Stimulated activated CD8-positive, alpha-beta memory T cell treated with anti-CD3 and anti-CD28 coated beads, Interleukin-4, amount 100 ng/mL, for 48 hours (primary cell): Measurements from ENCODE around the gene PPM1H.

Experiments used
- DNase-seq: peaks from one replicate; pipeline ENCODE4 v3.0.0-alpha.2; 2020

PPM1H gene

GRCh38 chr12:62701492-62701891 lies 233.5 kb downstream of the PPM1H start:
- DNase-seq = no peak

- DNase-seq = no peak
These were observed 234.7 kb downstream of the PPM1H start for GRCh38 chr12:62700091-62700880.

DNA sequence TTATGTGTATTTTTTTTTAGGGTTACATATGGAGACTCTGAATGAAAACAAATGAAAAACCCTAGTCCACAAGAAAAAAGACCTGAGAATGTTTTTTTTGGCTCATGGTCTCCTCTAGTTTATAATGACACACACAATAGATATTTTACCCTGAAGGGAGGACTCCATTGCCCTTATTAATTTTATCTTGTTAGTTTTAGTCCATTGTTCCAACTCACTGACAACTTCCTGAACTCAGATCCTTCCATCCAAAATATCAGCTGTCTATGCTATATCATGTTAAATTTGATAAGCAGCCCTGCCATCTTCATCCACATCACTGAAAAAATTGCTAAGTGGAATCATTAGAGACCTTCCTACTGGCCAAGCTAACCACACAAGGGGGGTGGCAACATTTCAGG lies 236.2 kb downstream of the PPM1H start:
- DNase-seq = no peak

DNA sequence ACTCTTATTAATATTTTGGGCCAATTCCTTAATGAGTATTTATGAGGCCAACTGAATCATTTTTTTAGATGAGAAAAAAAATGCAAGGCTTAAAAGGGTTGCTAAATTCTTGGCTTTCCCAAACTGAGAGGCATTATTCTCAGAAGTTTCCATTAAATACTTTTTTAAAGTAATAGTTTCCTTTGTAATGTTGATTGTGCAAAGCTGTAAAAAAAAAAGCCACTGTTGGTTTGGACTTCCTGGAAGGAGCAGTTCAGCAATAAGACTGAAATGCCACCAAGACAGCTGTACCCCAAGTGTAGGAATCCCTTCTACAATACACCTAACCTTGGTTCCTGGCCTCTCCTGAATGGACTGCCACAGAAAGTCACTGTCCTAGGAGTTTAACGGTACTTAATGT lies 237.1 kb downstream of the PPM1H start:
- DNase-seq = no peak

DNA sequence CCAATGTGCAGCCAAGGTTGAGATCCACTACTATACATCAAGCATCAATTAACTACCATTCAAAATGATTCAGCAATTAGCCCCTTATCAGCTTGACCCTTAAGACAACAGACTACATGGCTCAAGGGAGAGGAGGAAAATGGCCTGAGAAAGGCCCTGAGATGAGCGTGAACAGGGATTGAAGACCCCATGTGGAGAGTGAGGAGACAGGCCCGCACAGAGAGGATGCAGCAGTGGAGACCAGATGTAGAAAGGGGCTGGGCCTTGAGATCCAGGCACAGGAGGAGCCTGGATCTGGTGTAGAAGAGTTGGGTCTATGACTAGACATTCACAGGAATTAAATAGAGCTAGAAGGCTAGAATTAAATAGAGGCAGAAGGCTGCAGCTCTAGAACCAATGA lies 239.3 kb downstream of the PPM1H start:
- no peak for DNase-seq

DNA sequence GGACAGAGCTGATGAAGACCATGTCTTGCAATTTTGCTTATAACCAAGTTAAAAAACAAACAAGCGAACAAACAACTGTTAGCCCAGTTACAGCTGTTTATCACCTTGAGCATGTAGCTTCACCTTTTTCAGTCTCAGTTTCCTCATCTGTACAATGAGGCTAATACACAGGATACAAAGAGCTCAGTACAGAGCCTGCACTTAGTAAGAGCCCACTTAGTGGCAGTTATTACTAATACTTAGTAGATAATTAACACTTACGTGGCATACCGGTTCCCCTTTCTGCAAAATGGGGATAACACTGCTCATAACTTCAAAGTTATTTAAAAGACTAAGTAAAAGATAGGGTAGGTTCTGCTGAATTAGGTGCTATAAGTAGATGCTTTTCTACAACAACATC lies 240.3 kb downstream of the PPM1H start:
- no peak for DNase-seq

DNA sequence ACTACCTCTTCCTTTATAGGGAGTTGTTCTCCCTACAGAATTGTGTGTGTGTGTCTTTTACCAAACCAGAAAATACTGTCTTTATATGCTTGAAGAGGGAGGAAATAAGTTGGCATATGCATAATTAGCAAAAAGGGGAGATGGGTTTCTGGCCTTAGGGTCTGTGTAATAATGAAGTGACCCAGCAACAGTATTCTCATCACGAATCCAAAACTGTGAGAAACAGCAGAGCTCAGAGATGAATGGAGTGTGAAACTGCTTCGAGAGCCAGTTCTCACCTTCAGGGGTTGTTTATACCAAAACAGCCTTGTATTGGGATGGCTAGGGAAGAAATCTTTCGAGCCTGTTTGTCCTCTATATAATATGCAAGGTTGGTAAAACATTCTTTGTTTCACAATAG lies 240.8 kb downstream of the PPM1H start:
- no peak for DNase-seq

DNA sequence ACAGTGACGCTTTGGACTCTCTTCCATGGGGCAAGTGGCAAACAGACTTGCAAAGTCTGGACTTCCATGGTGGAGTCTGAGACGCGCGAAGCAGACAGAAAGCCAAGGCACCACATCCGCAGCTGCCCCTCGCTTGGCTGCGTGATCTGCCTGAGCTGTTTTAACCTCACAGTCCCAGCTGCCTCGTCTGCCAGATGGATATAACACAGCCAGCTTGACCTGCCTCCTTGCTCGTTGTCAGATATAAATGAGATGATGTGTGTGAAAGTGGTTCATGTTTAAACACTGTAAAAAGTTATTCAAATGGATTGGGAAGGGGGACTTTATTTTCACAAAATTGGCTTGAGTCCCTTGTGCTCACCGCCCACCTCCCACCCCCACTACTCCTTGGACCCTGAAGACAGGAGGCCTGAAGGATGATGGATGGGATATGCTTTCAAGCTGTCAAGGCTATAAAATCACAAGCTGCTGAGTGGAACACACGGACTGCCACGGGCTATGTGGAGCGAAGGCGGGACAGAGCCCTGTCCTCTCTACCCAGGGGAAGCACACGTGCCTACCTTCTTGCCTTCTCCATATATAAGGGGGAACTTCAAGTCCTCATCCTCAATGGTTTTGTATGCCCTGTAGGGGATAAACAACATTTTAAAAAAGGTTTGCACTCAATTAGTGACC lies 241.4 kb downstream of the PPM1H start:
- no peak for DNase-seq

DNA sequence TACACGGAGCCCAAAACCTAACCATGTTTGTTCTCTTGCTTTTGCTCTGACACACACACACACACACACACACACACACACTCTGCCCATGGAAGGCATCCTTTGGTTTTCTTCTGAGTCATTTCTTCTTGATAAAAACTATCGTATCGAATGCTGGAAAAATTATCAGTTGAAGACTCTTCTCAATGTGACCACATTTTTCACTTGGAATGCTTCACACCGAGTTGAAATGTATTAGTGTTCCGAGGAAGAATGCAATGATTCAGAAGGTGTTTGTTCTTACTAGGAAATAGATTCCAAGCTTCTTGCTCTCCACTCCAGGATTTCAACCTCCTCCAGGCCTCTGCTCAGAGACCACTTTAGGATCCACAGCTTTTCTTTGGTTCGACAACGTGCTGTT lies 242.1 kb downstream of the PPM1H start:
- no peak for DNase-seq

- DNase-seq = no peak
These were observed 243.6 kb downstream of the PPM1H start for GRCh38 chr12:62691309-62691708.

DNA sequence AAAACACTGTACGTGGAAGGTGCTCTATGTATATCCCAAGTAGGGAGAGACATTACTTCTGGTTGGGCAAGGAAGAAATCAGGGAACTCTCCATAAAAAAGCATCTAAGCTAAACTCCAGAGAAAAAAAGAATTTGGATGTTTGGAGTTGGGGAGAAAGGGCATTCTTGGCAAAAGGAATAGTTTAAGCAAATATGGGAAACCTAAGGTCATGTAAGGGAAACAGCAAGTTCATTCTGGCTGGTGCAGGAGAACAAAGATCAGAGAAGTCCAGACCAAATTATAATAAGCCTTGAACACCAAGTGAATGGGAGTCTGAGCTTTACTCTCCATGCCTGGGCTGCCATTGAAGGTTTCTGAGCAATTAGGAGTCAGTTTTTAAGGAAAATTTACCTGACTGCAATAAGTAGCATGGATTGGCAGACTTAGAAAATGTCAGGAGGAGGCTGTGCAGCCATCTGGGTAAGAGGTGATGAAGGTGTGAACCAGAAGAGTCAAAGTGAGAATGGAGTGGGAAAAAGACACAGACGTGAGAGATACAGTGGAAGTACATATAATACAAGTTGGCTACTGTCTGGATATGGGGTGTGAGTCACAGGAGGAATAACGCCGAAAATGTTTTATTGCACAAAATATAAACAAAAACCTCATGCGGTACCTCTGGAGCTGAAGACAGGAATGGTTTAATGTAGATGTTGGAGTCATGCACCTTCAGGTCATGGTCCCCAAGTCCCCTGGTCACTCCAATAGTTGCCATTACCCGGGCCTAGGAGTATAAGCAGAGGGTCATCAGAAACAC lies 245.7 kb downstream of the PPM1H start:
- DNase-seq = no peak

DNA sequence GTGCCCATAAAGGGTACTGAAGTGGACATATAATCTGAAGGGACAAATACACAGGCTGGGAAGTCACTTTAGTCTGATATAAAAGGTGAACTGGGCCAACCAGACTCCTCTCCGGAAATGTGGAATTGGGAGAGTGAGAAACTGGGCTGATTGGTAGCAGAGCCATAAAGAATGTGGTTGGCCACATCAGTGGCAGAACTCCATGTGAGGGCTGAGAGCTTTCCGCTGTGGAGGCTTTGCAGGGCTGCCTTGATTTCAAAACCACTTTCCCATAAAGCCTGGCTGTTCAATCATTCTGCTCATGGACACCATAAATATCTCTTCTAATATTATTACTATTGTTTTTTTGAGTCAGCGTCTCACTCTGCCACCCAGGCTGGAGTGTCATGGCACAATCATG lies 248.0 kb downstream of the PPM1H start:
- DNase-seq = no peak

- DNase-seq = no peak
These were observed 250.2 kb downstream of the PPM1H start for GRCh38 chr12:62684570-62685295.

GRCh38 chr12:62683776-62684569 lies 251.0 kb downstream of the PPM1H start:
- no peak for DNase-seq

DNA sequence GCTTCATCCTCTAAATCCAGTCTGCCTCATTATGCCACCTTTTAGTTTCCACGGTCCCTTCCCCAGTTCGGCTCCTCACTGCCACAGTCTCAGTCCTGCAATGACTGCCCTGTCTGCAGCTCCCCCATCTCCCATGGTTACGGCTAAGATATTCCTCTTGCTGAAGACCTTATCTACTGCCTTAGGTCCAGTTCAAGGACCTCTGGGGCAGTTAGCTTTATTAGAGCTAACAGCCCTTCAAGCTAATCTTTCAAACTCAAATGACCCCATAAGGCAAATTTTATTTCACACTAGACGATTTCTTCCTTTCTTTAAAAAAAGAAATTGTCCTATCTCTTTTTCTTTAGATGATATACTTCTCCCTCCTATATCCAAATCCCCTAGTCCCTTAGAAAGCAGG lies 253.6 kb downstream of the PPM1H start:
- no peak for DNase-seq

DNA sequence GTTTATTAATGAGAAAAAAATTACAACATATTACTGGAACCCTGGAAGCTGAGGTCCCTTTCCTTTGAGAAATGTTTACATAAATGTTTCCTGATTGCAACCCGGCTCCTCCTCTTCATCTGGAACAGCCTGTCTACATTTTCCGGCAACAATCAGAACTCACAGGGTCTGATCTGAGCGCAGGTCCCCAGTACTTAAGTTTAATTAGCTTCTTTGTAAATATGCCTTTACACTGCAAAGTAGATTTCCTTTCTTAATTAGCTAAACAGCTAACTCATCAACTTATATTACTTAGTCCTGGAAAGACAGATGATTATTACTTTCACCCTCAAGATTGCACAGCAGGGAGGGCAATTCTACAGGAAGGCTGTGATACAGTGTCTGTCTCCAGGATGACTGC lies 255.3 kb downstream of the PPM1H start:
- DNase-seq = no peak

DNA sequence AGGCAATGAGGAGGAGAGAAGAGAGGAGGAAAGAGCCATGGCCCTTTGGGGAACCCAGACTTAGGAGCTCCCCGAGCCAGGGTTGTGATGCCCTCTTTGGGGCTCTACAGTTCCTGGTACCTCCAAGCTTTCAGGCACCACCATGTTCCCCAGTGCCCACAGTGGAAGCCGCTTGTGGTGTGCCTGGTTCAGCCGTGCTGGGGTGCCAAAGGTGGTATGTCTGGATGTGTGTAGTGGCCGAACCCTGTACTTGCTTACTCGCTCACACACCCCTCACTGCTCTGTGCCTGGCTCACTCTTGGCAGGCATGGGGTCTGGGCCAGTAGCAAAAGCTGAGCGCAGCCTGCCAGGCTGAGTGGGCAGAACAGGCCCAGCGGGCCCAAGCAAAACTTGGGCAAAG lies 257.6 kb downstream of the PPM1H start:
- DNase-seq = no peak

DNA sequence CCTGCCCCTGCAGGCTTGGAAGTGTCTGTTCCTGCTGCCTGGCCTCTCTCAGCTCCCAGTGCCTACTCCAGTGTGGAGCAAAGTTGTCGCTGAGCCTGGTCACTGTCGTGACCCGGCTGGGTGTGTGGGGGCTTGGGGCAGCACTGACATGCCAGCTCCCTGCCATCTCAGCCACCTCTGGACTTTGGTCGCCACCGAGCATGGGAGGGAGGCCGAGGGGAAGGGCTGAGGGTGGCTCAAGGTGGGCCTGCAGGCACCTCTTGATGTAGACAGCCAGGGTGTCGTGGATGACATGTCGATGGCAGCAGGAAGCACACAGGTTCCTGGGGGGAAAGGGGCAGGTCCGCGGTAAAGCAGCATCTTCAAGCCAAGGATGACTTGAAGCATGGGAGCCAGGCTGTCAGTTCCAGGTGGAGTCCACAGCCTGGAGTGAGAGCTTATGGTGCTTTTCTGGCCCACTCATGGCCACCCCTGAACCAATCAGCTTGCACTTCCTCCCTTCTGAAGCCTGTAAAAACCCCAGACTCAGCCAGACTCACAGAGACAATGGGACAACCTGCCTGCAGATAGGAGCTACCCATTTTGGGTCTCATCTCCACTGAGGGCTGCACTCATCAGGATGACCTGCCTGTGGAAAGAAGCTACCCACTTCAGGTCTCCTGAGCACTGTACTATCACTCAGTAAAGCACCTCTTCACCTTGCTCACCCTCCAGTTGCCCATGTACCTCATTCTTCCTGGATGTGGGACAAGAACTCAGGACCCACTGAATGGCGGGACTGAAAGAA lies 258.2 kb downstream of the PPM1H start:
- DNase-seq = no peak

- DNase-seq = no peak
These were observed 261.7 kb downstream of the PPM1H start for GRCh38 chr12:62673028-62673815.

- no peak for DNase-seq
These were observed 263.8 kb downstream of the PPM1H start for GRCh38 chr12:62670986-62671720.
